Lower leg skin (tissue), 3 donors: ENCODE measurements around the gene PRPF6.

ENCODE experiments used
- POLR2A ChIP-seq, 2 donors: fragments of 450-650 bp; IDR thresholded peaks; one replicate each; pipeline ENCODE4 v1.6.1; 2016 to 2017; ENCODE audit warnings: antibody characterized with exemption in 2 of 2, mild to moderate bottlenecking in 1 of 2, moderate library complexity in 1 of 2
- TF ChIP-seq, protein P1 (sequence below), 3 donors: fragments of 450-650 bp; IDR thresholded peaks; one replicate each; pipeline ENCODE4 v1.5.1; 2016; ENCODE audit warnings: antibody characterized with exemption in 3 of 3, mild to moderate bottlenecking in 3 of 3, moderate library complexity in 2 of 3

DNA sequence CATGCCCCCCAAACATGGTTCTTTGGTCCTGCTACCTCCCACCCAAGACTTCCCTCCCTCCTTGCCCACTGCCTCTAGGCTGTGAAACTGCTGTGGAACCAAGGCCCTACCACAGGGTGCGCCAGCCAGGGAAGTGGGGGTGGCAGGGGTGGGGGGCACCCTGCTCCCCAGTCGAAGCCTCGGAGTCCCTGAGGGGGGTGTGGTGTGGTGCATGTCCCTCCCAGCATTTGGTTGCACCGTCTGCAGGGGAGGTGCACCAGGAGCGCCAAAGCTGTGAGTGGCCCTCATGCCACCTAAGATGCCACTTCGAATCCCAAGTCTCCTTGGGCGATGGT is 96.6 kb downstream of the PRPF6 start:
- TF ChIP-seq, protein P1, sequence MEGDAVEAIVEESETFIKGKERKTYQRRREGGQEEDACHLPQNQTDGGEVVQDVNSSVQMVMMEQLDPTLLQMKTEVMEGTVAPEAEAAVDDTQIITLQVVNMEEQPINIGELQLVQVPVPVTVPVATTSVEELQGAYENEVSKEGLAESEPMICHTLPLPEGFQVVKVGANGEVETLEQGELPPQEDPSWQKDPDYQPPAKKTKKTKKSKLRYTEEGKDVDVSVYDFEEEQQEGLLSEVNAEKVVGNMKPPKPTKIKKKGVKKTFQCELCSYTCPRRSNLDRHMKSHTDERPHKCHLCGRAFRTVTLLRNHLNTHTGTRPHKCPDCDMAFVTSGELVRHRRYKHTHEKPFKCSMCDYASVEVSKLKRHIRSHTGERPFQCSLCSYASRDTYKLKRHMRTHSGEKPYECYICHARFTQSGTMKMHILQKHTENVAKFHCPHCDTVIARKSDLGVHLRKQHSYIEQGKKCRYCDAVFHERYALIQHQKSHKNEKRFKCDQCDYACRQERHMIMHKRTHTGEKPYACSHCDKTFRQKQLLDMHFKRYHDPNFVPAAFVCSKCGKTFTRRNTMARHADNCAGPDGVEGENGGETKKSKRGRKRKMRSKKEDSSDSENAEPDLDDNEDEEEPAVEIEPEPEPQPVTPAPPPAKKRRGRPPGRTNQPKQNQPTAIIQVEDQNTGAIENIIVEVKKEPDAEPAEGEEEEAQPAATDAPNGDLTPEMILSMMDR (IDR thresholded peaks at IDR 0.05), result no peak
- no peak for TF ChIP-seq POLR2A (IDR thresholded peaks at IDR 0.05)
